ENCODE results near the gene MRGPRF.

MRGPRF gene

GRCh38 chr11:68956142-68956541 lies 56.9 kb downstream of the MRGPRF start:
- peak; percentile 8 for TF ChIP-seq CTCF (IDR thresholded peaks at IDR 0.05; ENCODE audit: low read length, missing control alignments)
- DNase-seq (ENCODE audit: low read depth) = no peak
- no peak overlapping the region for H3K4me3 ChIP-seq (replicated peaks; ENCODE audit: low read depth, low read length)

DNA sequence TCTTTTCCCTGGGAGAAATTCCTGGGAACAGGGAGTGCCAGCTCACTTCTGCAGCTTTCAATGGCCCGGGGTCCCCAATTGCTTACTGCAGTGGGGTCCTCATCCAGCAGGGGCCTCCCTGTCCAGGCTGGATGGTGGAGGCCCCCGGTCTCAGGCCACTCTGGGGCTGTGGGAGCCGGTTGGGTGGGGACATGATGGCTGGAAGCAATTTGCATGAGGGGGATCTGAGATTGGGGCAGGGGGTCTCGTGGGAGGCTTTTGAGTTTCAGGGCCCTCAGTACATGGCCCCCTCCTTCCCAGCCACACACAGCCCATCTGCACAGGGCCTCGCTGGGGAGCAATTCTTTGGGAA lies 57.5 kb downstream of the MRGPRF start:
- TF ChIP-seq CTCF (IDR thresholded peaks at IDR 0.05; ENCODE audit: low read length, missing control alignments) = no peak
- no peak for DNase-seq (ENCODE audit: low read depth)
- H3K4me3 ChIP-seq (replicated peaks; ENCODE audit: low read depth, low read length) = no peak overlapping the region

GRCh38 chr11:68954836-68955606 lies 58.0 kb downstream of the MRGPRF start:
- no peak for TF ChIP-seq CTCF (IDR thresholded peaks at IDR 0.05; ENCODE audit: low read length, missing control alignments)
- no peak overlapping the region for H3K4me3 ChIP-seq (replicated peaks; ENCODE audit: low read depth, low read length)
- peak; percentile 60 for DNase-seq (ENCODE audit: low read depth)
